HepG2 (cell line): ENCODE data around the gene USP11.

ENCODE experiments used
- FOSL2 ChIP-seq: sonication (generic); formaldehyde crosslinking; IDR thresholded peaks from 2 replicates; pipeline ENCODE4 v1.4.0; 2020; ENCODE audit warnings: missing genetic modification reagents
- FOXM1 ChIP-seq: sonication (generic); formaldehyde crosslinking; IDR thresholded peaks from 2 replicates; pipeline ENCODE4 v1.5.0; 2020; ENCODE audit warnings: missing genetic modification reagents
- PHF8 ChIP-seq: sonication (generic); formaldehyde crosslinking; IDR thresholded peaks from 2 replicates; pipeline ENCODE4 v1.5.0; 2020; ENCODE audit warnings: missing genetic modification reagents

GRCh38 chrX:47199286-47199685 is 33.5 kb upstream of the USP11 start:
- TF ChIP-seq FOXM1 (no peak), PHF8 (CRISPR knock-in tag) (no peak), FOSL2 (CRISPR knock-in tag) (no peak)
